Sigmoid colon (tissue), 7 donors: ENCODE data around the gene TBC1D13. TPM values are rescaled to one million over a fixed set of nuclear protein-coding genes. Genes with fewer than 3 reads are reported as not detected.
A peak's percentile ranks its signal among the peaks of the same experiment; 100 is the strongest.

Experiments
- DNase-seq: peaks from one replicate; pipeline ENCODE4 v3.0.0-alpha.2; 2019
- H3K27ac ChIP-seq, 4 donors: fragments of 200-600 bp; sonication (generic); one replicate each; pipeline ENCODE4 v1.5.1; 2016 to 2019; ENCODE audit warnings: mild to moderate bottlenecking in 1 of 4
- H3K27me3 ChIP-seq, 3 donors: fragments of 200-600 bp; sonication (generic); one replicate each; pipeline ENCODE4 v1.5.1; 2019; ENCODE audit warnings: mild to moderate bottlenecking in 1 of 3
- H3K36me3 ChIP-seq, 4 donors: fragments of 200-600 bp; sonication (generic); one replicate each; pipeline ENCODE4 v1.5.1; 2016 to 2019
- H3K4me1 ChIP-seq, 4 donors: fragments of 200-600 bp; sonication (generic); one replicate each; pipeline ENCODE4 v1.5.1; 2017 to 2019
- H3K4me3 ChIP-seq, 4 donors: fragments of 200-600 bp; sonication (generic); one replicate each; pipeline ENCODE4 v1.5.1; 2017 to 2019; ENCODE audit warnings: mild to moderate bottlenecking in 2 of 4, moderate library complexity in 1 of 4
- H3K9me3 ChIP-seq, 4 donors: fragments of 200-600 bp in 3 of 4; sonication (generic) in 3 of 4; one replicate each; pipeline versions ENCODE4 v1.5.1 to v1.6.1; 2013 to 2019
- CTCF ChIP-seq, 4 experiments: fragments of 450-650 bp in 3 of 4; fragments of 200-600 bp in 1 of 4; IDR thresholded peaks; one replicate each; pipeline ENCODE4 v1.5.1; 2016 to 2019; ENCODE audit warnings: antibody characterized with exemption in 4 of 4, mild to moderate bottlenecking in 3 of 4, moderate library complexity in 2 of 4
- EP300 ChIP-seq, 4 donors: sonication (generic); formaldehyde crosslinking; IDR thresholded peaks; one replicate each; pipeline ENCODE4 v1.6.1; 2017; ENCODE audit warnings: antibody characterized with exemption in 4 of 4
- POLR2A ChIP-seq, 2 donors: fragments of 450-650 bp; IDR thresholded peaks; one replicate each; pipeline ENCODE4 v1.6.1; 2016; ENCODE audit warnings: antibody characterized with exemption in 2 of 2, mild to moderate bottlenecking in 2 of 2, moderate library complexity in 2 of 2
- POLR2AphosphoS5 ChIP-seq, 4 donors: sonication (generic); formaldehyde crosslinking; IDR thresholded peaks; one replicate each; pipeline ENCODE4 v1.6.1; 2017; ENCODE audit warnings: antibody characterized with exemption in 4 of 4
- WGBS, 2 donors: extraction: QIAGEN DNeasy Blood & Tissue Kit; methylation state at CpG; one replicate each; pipeline ENCODE4 v1.1.7; 2013; 5-methylcytosine and 5-hydroxymethylcytosine counted together
- intact Hi-C: fragments of 100-400 bp; cut with DNase I; formaldehyde crosslinking; loops from one replicate; pipeline ENCODE4 v1.15.1; 2023
- polyA plus RNA-seq, 3 donors: library from polyadenylated mRNA; stranded (reverse); fragments of 200-250 nt; gene quantifications; one replicate each; pipeline ENCODE4 v1.2.3, GENCODE V29; 2013
- total RNA-seq, 4 donors: library from RNA; depleted of rRNA; stranded (reverse); fragments of >200 nt; gene quantifications; one replicate each; pipeline ENCODE4 v1.1.0, GENCODE V29; 2016
- donor health status: healthy with polysubstance abuse.
- donor health status: Bipolar disorder and iron deficiency.
- donor health status: healthy.

TBC1D13 gene
- total and polyA plus RNA-seq, 7 donors, result 9.0 to 25.8 (median 14.3) TPM

GRCh38 chr9:128764361-128764760 lies 22.7 kb upstream of the TBC1D13 start:
- intact Hi-C loops, result no loop called here
- Histone ChIP-seq H3K27me3 (no peaks in the 10 kb centered on the region), H3K36me3 (peaks cover 0 to 7% (median 0%) of the 10 kb centered on the region in 4 donors), H3K4me1 (peaks cover 0 to 8% (median 4%) of the 10 kb centered on the region in 4 donors), H3K27ac (no peak overlapping the region), H3K4me3 (no peak overlapping the region), H3K9me3 (no peaks in the 10 kb centered on the region)
- WGBS, 2 donors, result 86 to 92% methylated on average over 6 of the region's 6 CpGs
- no peak for DNase-seq
- no peak for TF ChIP-seq POLR2AphosphoS5 (IDR thresholded peaks at IDR 0.05)
- TF ChIP-seq EP300 (IDR thresholded peaks at IDR 0.05), result no peak
- TF ChIP-seq CTCF (IDR thresholded peaks at IDR 0.05), result no peak
- TF ChIP-seq POLR2A (IDR thresholded peaks at IDR 0.05), result no peak

- TF ChIP-seq POLR2AphosphoS5 (IDR thresholded peaks at IDR 0.05) (no peak), EP300 (IDR thresholded peaks at IDR 0.05) (no peak), POLR2A (IDR thresholded peaks at IDR 0.05) (no peak), CTCF (IDR thresholded peaks at IDR 0.05) (no peak)
- Histone ChIP-seq H3K4me3 (no peak overlapping the region), H3K4me1 (peaks cover 0 to 20% (median 12%) of the 10 kb centered on the region in 4 donors), H3K9me3 (no peaks in the 10 kb centered on the region), H3K36me3 (peaks cover 0 to 7% (median 0%) of the 10 kb centered on the region in 4 donors), H3K27ac (no peak overlapping the region), H3K27me3 (no peaks in the 10 kb centered on the region)
- DNase-seq, result no peak
- WGBS, 2 donors, result 63 to 78% methylated on average over 3 of the region's 3 CpGs
- intact Hi-C loops, result no loop called here
Observed at GRCh38 chr9:128765499-128765898, 21.6 kb upstream of the TBC1D13 start.

GRCh38 chr9:128768606-128769005 lies 18.4 kb upstream of the TBC1D13 start:
- intact Hi-C loops, result no loop called here
- no peak for DNase-seq
- TF ChIP-seq POLR2A (IDR thresholded peaks at IDR 0.05) (no peak), EP300 (IDR thresholded peaks at IDR 0.05) (no peak), POLR2AphosphoS5 (IDR thresholded peaks at IDR 0.05) (no peak), CTCF (IDR thresholded peaks at IDR 0.05) (no peak)
- Histone ChIP-seq H3K27me3 (no peaks in the 10 kb centered on the region), H3K27ac (no peak overlapping the region), H3K4me3 (no peak overlapping the region), H3K9me3 (no peaks in the 10 kb centered on the region), H3K4me1 (peaks cover 0 to 31% (median 19%) of the 10 kb centered on the region in 4 donors), H3K36me3 (peaks cover 0 to 7% (median 0%) of the 10 kb centered on the region in 4 donors)
- WGBS, 2 donors, result 90 to 92% methylated on average over 6 of the region's 6 CpGs

GRCh38 chr9:128770286-128771030 lies 16.6 kb upstream of the TBC1D13 start:
- WGBS, 2 donors, result 43 to 72% methylated on average over 11 of the region's 11 CpGs
- peak overlapping the region; percentile 95 to 99 (median 98) for H3K4me3 ChIP-seq
- intact Hi-C loops, result loop anchor here (1.0 to 2.0 kb wide), 2 partner anchors 17 to 46 kb away; partner anchors contain the start of genes TBC1D13 and ZDHHC12
- H3K27ac ChIP-seq, result peak overlapping the region; percentile 83 to 96 (median 91)
- no peaks in the 10 kb centered on the region for H3K9me3 ChIP-seq
- no peak for DNase-seq
- TF ChIP-seq POLR2A (IDR thresholded peaks at IDR 0.05) (no peak), CTCF (IDR thresholded peaks at IDR 0.05) (no peak), POLR2AphosphoS5 (IDR thresholded peaks at IDR 0.05) (no peak), EP300 (IDR thresholded peaks at IDR 0.05) (no peak)
- H3K4me1 ChIP-seq, result peaks cover 0 to 31% (median 19%) of the 10 kb centered on the region in 4 donors
- H3K27me3 ChIP-seq, result no peaks in the 10 kb centered on the region
- peaks cover 0 to 7% (median 0%) of the 10 kb centered on the region in 4 donors for H3K36me3 ChIP-seq
